ENCODE measurements around the gene PRDM16.

- TF ChIP-seq CTCF (conservative IDR thresholded peaks at IDR 0.05; ENCODE audit: low read depth in 2 of 2) = no peak
- TF ChIP-seq POLR2AphosphoS5 (IDR thresholded peaks at IDR 0.05; ENCODE audit: low read depth) = no peak
- TF ChIP-seq EZH2 (IDR thresholded peaks at IDR 0.05; ENCODE audit: low read depth, unreplicated experiment) = no peak
- TF ChIP-seq, protein P1, sequence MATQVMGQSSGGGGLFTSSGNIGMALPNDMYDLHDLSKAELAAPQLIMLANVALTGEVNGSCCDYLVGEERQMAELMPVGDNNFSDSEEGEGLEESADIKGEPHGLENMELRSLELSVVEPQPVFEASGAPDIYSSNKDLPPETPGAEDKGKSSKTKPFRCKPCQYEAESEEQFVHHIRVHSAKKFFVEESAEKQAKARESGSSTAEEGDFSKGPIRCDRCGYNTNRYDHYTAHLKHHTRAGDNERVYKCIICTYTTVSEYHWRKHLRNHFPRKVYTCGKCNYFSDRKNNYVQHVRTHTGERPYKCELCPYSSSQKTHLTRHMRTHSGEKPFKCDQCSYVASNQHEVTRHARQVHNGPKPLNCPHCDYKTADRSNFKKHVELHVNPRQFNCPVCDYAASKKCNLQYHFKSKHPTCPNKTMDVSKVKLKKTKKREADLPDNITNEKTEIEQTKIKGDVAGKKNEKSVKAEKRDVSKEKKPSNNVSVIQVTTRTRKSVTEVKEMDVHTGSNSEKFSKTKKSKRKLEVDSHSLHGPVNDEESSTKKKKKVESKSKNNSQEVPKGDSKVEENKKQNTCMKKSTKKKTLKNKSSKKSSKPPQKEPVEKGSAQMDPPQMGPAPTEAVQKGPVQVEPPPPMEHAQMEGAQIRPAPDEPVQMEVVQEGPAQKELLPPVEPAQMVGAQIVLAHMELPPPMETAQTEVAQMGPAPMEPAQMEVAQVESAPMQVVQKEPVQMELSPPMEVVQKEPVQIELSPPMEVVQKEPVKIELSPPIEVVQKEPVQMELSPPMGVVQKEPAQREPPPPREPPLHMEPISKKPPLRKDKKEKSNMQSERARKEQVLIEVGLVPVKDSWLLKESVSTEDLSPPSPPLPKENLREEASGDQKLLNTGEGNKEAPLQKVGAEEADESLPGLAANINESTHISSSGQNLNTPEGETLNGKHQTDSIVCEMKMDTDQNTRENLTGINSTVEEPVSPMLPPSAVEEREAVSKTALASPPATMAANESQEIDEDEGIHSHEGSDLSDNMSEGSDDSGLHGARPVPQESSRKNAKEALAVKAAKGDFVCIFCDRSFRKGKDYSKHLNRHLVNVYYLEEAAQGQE (IDR thresholded peaks at IDR 0.05; ENCODE audit: unreplicated experiment) = no peak
- TF ChIP-seq EZH2phosphoT487 (IDR thresholded peaks at IDR 0.05; ENCODE audit: unreplicated experiment) = no peak
- TF ChIP-seq ZNF114 (CRISPR knock-in tag; IDR thresholded peaks at IDR 0.05) = no peak
These were observed 136.8 kb downstream of the PRDM16 start for GRCh38 chr1:3205815-3206214.

Measured in GM23338 (cell line).